ENCODE data around the gene MAN2B1. TPM values are rescaled to one million over a fixed set of nuclear protein-coding genes. Genes with fewer than 3 reads are reported as not detected.
A peak's percentile ranks its signal among the peaks of the same experiment; 100 is the strongest.

Gene MAN2B1
- total and polyA plus RNA-seq, 2 of the 13 experiments (the other 11 are each of a cell fraction or from before 2014, with no cell fraction given): 23.6 to 23.8 TPM

DNA sequence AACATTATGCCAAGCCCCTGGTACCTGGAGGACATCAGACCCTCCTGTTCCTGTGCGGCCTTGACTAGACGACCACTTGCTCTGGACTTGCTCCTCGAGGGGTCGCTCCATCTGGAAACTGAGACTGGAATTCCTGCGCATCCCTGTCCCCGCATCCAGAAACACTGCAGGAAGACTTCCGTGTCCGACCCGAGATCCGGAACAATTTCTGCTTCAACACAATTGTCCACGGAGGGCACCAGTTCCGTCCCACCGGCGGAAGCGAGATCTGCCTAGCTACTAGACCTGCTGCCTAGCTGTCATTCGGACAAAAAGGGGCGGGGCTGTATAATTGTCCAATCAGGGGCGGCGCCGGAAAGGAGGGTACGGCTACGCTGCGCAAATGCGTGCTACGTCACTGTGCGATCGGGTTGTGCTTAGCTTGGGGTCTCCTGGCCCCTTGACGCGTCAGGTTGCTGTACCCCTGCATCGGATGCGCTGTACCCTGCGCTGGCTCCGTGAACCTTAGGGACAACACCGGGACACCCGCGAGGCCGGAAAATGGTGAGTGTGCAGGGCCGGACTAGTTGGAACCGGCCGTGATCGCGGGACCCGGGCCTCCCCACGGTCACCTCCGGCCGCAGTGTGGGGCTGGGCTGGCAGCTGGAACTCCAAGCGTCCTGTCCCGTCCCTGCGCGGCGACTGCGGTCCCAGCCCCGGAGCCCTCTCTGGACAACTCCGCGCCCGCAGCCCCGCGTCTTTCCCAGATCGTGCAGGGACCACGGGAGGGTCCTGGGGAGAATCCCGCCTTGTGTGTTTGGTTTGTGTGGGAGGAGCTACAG lies 55.8 kb downstream of the MAN2B1 start, which contains the start of the genes ZNF490 and ZNF791 (continued):
- TF ChIP-seq PAX8 (CRISPR knock-in tag; IDR thresholded peaks at IDR 0.05; ENCODE audit: borderline replicate concordance) (no peak), TOE1 (CRISPR knock-in tag; IDR thresholded peaks at IDR 0.05) (no peak), ARHGAP35 (CRISPR knock-in tag; IDR thresholded peaks at IDR 0.05; ENCODE audit: borderline replicate concordance) (no peak), HIVEP1 (CRISPR knock-in tag; IDR thresholded peaks at IDR 0.05) (no peak), ZNF598 (CRISPR knock-in tag; IDR thresholded peaks at IDR 0.05; ENCODE audit: borderline replicate concordance) (peak; percentile 62; the same call in 1 of the 2 replicates), HNF4A (CRISPR knock-in tag; IDR thresholded peaks at IDR 0.05) (no peak), FOXA1 (IDR thresholded peaks at IDR 0.05) (no peak), FOXA1 (CRISPR knock-in tag; IDR thresholded peaks at IDR 0.05) (no peak), HCFC1 (IDR thresholded peaks at IDR 0.05; ENCODE audit: low read depth, low read length) (peak; percentile 65; the same call in 1 of the 2 replicates), BORCS8-MEF2B (CRISPR knock-in tag; IDR thresholded peaks at IDR 0.05) (0 out of 2 replicates have a peak, but pooled peaks have one; percentile 2), ELF1 (CRISPR knock-in tag; IDR thresholded peaks at IDR 0.05) (peak; percentile 95), IRF2 (CRISPR knock-in tag; IDR thresholded peaks at IDR 0.05) (peak; percentile 83; the same call in 1 of the 2 replicates), ZFX (CRISPR knock-in tag; IDR thresholded peaks at IDR 0.05; ENCODE audit: low read depth) (peak; percentile 87), ZNF101 (CRISPR knock-in tag; IDR thresholded peaks at IDR 0.05; ENCODE audit: borderline replicate concordance, low read depth) (0 out of 2 replicates have a peak, but pooled peaks have one; percentile 48)
- TF ChIP-seq, protein P1, sequence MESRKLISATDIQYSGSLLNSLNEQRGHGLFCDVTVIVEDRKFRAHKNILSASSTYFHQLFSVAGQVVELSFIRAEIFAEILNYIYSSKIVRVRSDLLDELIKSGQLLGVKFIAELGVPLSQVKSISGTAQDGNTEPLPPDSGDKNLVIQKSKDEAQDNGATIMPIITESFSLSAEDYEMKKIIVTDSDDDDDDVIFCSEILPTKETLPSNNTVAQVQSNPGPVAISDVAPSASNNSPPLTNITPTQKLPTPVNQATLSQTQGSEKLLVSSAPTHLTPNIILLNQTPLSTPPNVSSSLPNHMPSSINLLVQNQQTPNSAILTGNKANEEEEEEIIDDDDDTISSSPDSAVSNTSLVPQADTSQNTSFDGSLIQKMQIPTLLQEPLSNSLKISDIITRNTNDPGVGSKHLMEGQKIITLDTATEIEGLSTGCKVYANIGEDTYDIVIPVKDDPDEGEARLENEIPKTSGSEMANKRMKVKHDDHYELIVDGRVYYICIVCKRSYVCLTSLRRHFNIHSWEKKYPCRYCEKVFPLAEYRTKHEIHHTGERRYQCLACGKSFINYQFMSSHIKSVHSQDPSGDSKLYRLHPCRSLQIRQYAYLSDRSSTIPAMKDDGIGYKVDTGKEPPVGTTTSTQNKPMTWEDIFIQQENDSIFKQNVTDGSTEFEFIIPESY (CRISPR knock-in tag; IDR thresholded peaks at IDR 0.05): no peak
- TF ChIP-seq, protein P2, sequence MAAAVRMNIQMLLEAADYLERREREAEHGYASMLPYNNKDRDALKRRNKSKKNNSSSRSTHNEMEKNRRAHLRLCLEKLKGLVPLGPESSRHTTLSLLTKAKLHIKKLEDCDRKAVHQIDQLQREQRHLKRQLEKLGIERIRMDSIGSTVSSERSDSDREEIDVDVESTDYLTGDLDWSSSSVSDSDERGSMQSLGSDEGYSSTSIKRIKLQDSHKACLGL (CRISPR knock-in tag; IDR thresholded peaks at IDR 0.05): no peak; the same call in 1 of the 2 replicates
- TF ChIP-seq, protein P3, sequence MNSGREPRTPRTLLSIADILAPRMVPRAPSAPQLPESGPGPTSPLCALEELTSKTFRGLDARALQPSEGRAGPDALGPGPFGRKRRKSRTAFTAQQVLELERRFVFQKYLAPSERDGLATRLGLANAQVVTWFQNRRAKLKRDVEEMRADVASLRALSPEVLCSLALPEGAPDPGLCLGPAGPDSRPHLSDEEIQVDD (CRISPR knock-in tag; IDR thresholded peaks at IDR 0.05; ENCODE audit: borderline replicate concordance): no peak
- TF ChIP-seq, protein P4, sequence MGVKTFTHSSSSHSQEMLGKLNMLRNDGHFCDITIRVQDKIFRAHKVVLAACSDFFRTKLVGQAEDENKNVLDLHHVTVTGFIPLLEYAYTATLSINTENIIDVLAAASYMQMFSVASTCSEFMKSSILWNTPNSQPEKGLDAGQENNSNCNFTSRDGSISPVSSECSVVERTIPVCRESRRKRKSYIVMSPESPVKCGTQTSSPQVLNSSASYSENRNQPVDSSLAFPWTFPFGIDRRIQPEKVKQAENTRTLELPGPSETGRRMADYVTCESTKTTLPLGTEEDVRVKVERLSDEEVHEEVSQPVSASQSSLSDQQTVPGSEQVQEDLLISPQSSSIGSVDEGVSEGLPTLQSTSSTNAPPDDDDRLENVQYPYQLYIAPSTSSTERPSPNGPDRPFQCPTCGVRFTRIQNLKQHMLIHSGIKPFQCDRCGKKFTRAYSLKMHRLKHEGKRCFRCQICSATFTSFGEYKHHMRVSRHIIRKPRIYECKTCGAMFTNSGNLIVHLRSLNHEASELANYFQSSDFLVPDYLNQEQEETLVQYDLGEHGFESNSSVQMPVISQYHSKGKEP (CRISPR knock-in tag; IDR thresholded peaks at IDR 0.05): peak; percentile 84; the same call in 1 of the 2 replicates
- TF ChIP-seq, protein P5, sequence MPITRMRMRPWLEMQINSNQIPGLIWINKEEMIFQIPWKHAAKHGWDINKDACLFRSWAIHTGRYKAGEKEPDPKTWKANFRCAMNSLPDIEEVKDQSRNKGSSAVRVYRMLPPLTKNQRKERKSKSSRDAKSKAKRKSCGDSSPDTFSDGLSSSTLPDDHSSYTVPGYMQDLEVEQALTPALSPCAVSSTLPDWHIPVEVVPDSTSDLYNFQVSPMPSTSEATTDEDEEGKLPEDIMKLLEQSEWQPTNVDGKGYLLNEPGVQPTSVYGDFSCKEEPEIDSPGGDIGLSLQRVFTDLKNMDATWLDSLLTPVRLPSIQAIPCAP (CRISPR knock-in tag; IDR thresholded peaks at IDR 0.05; ENCODE audit: low read depth): no peak
- TF ChIP-seq, protein P6, sequence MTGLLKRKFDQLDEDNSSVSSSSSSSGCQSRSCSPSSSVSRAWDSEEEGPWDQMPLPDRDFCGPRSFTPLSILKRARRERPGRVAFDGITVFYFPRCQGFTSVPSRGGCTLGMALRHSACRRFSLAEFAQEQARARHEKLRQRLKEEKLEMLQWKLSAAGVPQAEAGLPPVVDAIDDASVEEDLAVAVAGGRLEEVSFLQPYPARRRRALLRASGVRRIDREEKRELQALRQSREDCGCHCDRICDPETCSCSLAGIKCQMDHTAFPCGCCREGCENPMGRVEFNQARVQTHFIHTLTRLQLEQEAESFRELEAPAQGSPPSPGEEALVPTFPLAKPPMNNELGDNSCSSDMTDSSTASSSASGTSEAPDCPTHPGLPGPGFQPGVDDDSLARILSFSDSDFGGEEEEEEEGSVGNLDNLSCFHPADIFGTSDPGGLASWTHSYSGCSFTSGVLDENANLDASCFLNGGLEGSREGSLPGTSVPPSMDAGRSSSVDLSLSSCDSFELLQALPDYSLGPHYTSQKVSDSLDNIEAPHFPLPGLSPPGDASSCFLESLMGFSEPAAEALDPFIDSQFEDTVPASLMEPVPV (CRISPR knock-in tag; IDR thresholded peaks at IDR 0.05): no peak; the same call in 1 of the 2 replicates

Measured in HepG2 (cell line).